ENCODE results near the gene NEUROG2.
"Not testable (repeated sequence)": the region's sequence is repeated elsewhere in the genome, so short reads cannot be mapped to it uniquely, and the experiment has no call there.

NEUROG2 gene
- 0 to 0.17 (median 0) reads per million in 3 donors for total RNA-seq

DNA sequence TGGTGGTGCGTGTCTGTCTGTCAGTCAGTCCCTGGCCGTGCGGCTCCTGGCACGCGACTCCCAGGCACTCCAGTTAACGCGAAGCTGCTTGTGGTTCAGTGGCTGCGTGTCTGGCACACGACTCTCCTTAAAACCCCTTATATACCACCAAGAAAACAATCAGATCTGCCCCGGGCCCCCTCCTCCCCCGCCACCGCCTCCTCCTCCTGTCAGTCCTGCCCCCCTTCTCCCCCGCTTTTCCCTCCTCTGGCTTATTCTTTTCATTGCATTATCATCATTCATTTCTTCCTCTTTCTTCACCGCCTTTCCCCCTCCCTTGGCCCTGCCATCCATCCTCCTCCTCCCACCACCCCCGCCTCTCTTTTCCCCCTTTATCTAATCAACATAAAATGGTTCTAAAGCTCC is at the start of gene NEUROG2:
TSS of gene NEUROG2 (minus strand) at position 115 of the 405 bp plus-strand sequence. CDS start 705 bp downstream, outside the sequence.
- Histone ChIP-seq H3K36me3 (ENCODE audit: control insufficient read depth, insufficient read depth, low read length) (no peaks in the 10 kb centered on the region), H3K4me1 (ENCODE audit: control insufficient read depth, insufficient read depth, low read length, poor library complexity, severe bottlenecking) (peaks cover 37% of the 10 kb centered on the region), H3K27me3 (replicated peaks; ENCODE audit: control insufficient read depth, insufficient read depth, low read length, poor library complexity, severe bottlenecking) (peaks cover 92% of the 10 kb centered on the region), H3K9me3 (ENCODE audit: control insufficient read depth, low read length) (peaks cover 3% of the 10 kb centered on the region), H3K4me3 (ENCODE audit: insufficient read depth, low read depth, low read length, poor library complexity, severe bottlenecking) (peak within 1 kb of the TSS; percentile 50), H3K27ac (ENCODE audit: insufficient read depth, low read length, poor library complexity, severe bottlenecking) (no peak within 1 kb of the TSS)
- DNase-seq: no peak

DNA sequence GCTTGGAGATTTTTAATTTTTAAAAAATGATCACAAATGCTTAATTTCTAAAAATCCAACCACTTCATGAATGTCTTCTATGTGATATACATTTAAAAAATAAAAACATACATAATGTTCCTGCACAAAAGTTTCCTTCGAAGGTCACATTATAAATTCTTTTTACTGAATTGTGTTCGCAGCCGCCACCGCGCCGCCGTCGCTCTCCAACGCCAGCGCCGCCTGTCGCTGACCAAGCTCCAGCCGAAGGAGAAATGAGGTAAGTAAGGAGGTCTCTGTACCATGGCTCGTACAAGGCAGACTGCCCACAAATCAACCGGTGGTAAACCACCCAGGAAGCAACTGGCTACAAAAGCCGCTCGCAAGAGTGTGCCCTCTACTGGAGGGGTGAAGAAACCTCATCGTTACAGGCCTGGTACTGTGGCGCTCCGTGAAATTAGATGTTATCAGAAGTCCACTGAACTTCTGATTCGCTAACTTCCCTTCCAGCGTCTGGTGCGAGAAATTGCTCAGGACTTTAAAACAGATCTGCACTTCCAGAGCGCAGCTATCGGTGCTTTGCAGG is 48.8 kb upstream of the NEUROG2 start:
- DNase-seq: no peak
- Histone ChIP-seq H3K27ac (ENCODE audit: insufficient read depth, low read length, poor library complexity, severe bottlenecking) (no peak overlapping the region), H3K27me3 (replicated peaks; ENCODE audit: control insufficient read depth, insufficient read depth, low read length, poor library complexity, severe bottlenecking) (no peaks in the 10 kb centered on the region), H3K9me3 (ENCODE audit: control insufficient read depth, low read length) (no peaks in the 10 kb centered on the region), H3K36me3 (ENCODE audit: control insufficient read depth, insufficient read depth, low read length) (no peaks in the 10 kb centered on the region), H3K4me1 (ENCODE audit: control insufficient read depth, insufficient read depth, low read length, poor library complexity, severe bottlenecking) (no peaks in the 10 kb centered on the region), H3K4me3 (ENCODE audit: insufficient read depth, low read depth, low read length, poor library complexity, severe bottlenecking) (no peak overlapping the region)

- Histone ChIP-seq H3K27ac (ENCODE audit: insufficient read depth, low read length, poor library complexity, severe bottlenecking) (no peak overlapping the region), H3K4me1 (ENCODE audit: control insufficient read depth, insufficient read depth, low read length, poor library complexity, severe bottlenecking) (no peaks in the 10 kb centered on the region), H3K9me3 (ENCODE audit: control insufficient read depth, low read length) (no peaks in the 10 kb centered on the region), H3K27me3 (replicated peaks; ENCODE audit: control insufficient read depth, insufficient read depth, low read length, poor library complexity, severe bottlenecking) (no peaks in the 10 kb centered on the region), H3K4me3 (ENCODE audit: insufficient read depth, low read depth, low read length, poor library complexity, severe bottlenecking) (no peak overlapping the region), H3K36me3 (ENCODE audit: control insufficient read depth, insufficient read depth, low read length) (no peaks in the 10 kb centered on the region)
- no peak for DNase-seq
Measured at GRCh38 chr4:112563431-112564200, 47.6 kb upstream of the NEUROG2 start.

GRCh38 chr4:112562254-112562879 is 46.4 kb upstream of the NEUROG2 start:
- Histone ChIP-seq H3K4me1 (ENCODE audit: control insufficient read depth, insufficient read depth, low read length, poor library complexity, severe bottlenecking) (no peaks in the 10 kb centered on the region), H3K4me3 (ENCODE audit: insufficient read depth, low read depth, low read length, poor library complexity, severe bottlenecking) (no peak overlapping the region), H3K27ac (ENCODE audit: insufficient read depth, low read length, poor library complexity, severe bottlenecking) (no peak overlapping the region), H3K27me3 (replicated peaks; ENCODE audit: control insufficient read depth, insufficient read depth, low read length, poor library complexity, severe bottlenecking) (no peaks in the 10 kb centered on the region), H3K9me3 (ENCODE audit: control insufficient read depth, low read length) (no peaks in the 10 kb centered on the region), H3K36me3 (ENCODE audit: control insufficient read depth, insufficient read depth, low read length) (no peaks in the 10 kb centered on the region)
- no peak for DNase-seq

GRCh38 chr4:112560084-112560483 is 44.1 kb upstream of the NEUROG2 start:
- Histone ChIP-seq H3K4me3 (ENCODE audit: insufficient read depth, low read depth, low read length, poor library complexity, severe bottlenecking) (no peak overlapping the region), H3K27ac (ENCODE audit: insufficient read depth, low read length, poor library complexity, severe bottlenecking) (no peak overlapping the region), H3K4me1 (ENCODE audit: control insufficient read depth, insufficient read depth, low read length, poor library complexity, severe bottlenecking) (no peaks in the 10 kb centered on the region), H3K9me3 (ENCODE audit: control insufficient read depth, low read length) (no peaks in the 10 kb centered on the region), H3K36me3 (ENCODE audit: control insufficient read depth, insufficient read depth, low read length) (no peaks in the 10 kb centered on the region), H3K27me3 (replicated peaks; ENCODE audit: control insufficient read depth, insufficient read depth, low read length, poor library complexity, severe bottlenecking) (no peaks in the 10 kb centered on the region)
- no peak for DNase-seq

DNA sequence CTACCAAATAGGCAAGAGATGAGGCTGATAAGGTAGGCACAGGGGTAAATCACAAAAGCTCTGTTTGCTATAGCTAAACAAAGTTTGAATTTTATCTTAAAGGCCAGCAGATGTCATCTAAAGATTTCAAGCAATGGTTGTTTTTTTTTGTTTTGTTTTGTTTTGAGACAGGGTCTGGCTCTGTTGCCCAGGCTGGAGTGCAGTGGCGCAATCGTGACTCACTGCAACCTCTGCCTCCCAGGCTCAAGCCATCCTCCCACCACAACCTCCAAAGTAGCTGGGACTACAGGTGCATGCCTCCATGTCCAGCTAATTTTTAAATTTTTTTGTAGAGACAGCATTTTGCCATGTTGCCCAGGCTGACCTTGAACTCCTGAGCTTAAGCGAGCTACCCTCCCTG is 43.1 kb upstream of the NEUROG2 start:
- Histone ChIP-seq H3K27ac (ENCODE audit: insufficient read depth, low read length, poor library complexity, severe bottlenecking) (no peak overlapping the region), H3K9me3 (ENCODE audit: control insufficient read depth, low read length) (no peaks in the 10 kb centered on the region), H3K4me1 (ENCODE audit: control insufficient read depth, insufficient read depth, low read length, poor library complexity, severe bottlenecking) (no peaks in the 10 kb centered on the region), H3K27me3 (replicated peaks; ENCODE audit: control insufficient read depth, insufficient read depth, low read length, poor library complexity, severe bottlenecking) (no peaks in the 10 kb centered on the region), H3K4me3 (ENCODE audit: insufficient read depth, low read depth, low read length, poor library complexity, severe bottlenecking) (no peak overlapping the region), H3K36me3 (ENCODE audit: control insufficient read depth, insufficient read depth, low read length) (no peaks in the 10 kb centered on the region)
- no peak for DNase-seq

GRCh38 chr4:112557676-112558411 is 41.9 kb upstream of the NEUROG2 start:
- H3K4me1 ChIP-seq (ENCODE audit: control insufficient read depth, insufficient read depth, low read length, poor library complexity, severe bottlenecking): no peaks in the 10 kb centered on the region
- no peaks in the 10 kb centered on the region for H3K36me3 ChIP-seq (ENCODE audit: control insufficient read depth, insufficient read depth, low read length)
- H3K27ac ChIP-seq (ENCODE audit: insufficient read depth, low read length, poor library complexity, severe bottlenecking): no peak overlapping the region
- DNase-seq: no peak
- no peak overlapping the region for H3K4me3 ChIP-seq (ENCODE audit: insufficient read depth, low read depth, low read length, poor library complexity, severe bottlenecking)
- H3K9me3 ChIP-seq (ENCODE audit: control insufficient read depth, low read length): no peaks in the 10 kb centered on the region
- H3K27me3 ChIP-seq (replicated peaks; ENCODE audit: control insufficient read depth, insufficient read depth, low read length, poor library complexity, severe bottlenecking): no peaks in the 10 kb centered on the region

DNA sequence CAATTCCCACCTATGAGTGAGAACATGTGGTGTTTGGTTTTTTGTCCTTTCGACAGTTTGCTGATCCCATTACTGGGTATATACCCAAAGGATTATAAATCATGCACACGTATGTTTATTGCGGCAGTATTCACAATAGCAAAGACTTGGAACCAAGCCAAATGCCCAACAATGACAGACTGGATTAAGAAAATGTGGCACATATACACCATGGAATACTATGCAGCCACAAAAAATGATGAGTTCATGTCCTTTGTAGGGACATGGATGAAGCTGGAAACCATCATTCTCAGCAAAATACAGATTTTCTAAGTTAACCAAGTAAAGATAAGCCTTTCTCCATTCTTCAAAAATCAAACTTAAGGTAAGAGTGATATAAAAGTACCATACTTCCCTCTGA is 38.3 kb upstream of the NEUROG2 start:
- not testable (repeated sequence) for H3K9me3 ChIP-seq (ENCODE audit: control insufficient read depth, low read length); H3K27me3 ChIP-seq (replicated peaks; ENCODE audit: control insufficient read depth, insufficient read depth, low read length, poor library complexity, severe bottlenecking); H3K27ac ChIP-seq (ENCODE audit: insufficient read depth, low read length, poor library complexity, severe bottlenecking); H3K4me1 ChIP-seq (ENCODE audit: control insufficient read depth, insufficient read depth, low read length, poor library complexity, severe bottlenecking); DNase-seq; H3K4me3 ChIP-seq (ENCODE audit: insufficient read depth, low read depth, low read length, poor library complexity, severe bottlenecking); H3K36me3 ChIP-seq (ENCODE audit: control insufficient read depth, insufficient read depth, low read length)

DNA sequence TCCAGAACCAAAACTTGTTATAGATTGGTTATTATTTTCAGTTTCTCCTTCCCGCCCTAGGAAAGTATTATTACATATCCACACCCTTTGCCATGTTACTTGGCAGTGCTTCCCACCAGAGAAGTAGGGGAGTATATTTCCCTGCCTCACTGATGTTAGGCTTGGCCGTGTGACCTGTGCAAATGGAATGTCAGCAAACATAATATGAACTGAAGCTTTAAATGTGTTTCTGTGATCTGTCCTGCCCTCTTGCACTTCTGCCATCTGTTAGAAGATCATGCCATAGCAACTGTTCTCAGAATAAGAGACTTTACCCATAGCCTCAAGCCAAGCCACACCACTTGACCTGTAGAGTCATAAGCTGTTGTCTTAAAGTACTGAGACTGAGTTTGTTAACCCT is 36.7 kb upstream of the NEUROG2 start:
- Histone ChIP-seq H3K9me3 (ENCODE audit: control insufficient read depth, low read length) (no peaks in the 10 kb centered on the region), H3K27me3 (replicated peaks; ENCODE audit: control insufficient read depth, insufficient read depth, low read length, poor library complexity, severe bottlenecking) (no peaks in the 10 kb centered on the region), H3K4me3 (ENCODE audit: insufficient read depth, low read depth, low read length, poor library complexity, severe bottlenecking) (no peak overlapping the region), H3K27ac (ENCODE audit: insufficient read depth, low read length, poor library complexity, severe bottlenecking) (no peak overlapping the region), H3K4me1 (ENCODE audit: control insufficient read depth, insufficient read depth, low read length, poor library complexity, severe bottlenecking) (no peaks in the 10 kb centered on the region), H3K36me3 (ENCODE audit: control insufficient read depth, insufficient read depth, low read length) (no peaks in the 10 kb centered on the region)
- no peak for DNase-seq
